Measurements from ENCODE around the gene MAPK8IP1.

DNA sequence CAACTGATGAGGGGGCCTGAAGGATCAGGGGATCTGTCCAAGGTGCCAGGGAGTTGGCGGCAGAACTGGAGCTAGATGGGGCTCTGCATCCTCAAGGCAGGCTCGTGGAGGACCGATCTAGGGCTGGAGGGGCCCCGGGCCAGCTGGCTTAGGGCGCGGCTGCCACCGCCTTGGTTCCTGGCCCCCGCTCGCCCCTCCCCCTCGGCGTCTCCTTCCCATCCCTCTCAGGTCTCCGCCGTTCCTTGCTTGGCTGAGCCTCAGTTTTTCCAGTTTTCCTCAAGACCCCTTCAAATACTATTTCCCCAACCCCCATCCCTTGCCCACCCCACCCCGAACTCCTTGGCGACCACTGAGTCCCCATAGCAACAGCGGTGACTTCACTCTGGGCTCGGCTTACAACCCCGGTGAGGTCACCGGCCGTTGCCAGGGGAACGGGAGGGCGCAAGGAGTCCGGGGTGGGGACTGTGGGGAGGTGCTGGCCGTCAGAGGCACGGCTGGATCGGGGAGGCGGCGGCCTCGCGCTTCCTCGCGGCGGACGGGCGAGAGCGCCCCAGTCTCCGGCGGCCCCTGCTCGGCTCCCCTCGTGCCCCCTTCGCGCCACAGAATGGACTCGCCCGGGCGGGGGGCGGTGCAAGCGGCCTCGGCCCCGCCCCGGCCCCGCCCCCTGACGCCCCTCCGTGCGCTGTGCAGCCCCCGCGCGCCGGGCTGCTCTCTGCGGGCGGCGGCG, 14.2 kb downstream of the MAPK8IP1 start:
- TF ChIP-seq YY1 (IDR thresholded peaks at IDR 0.05; ENCODE audit: insufficient read depth, insufficient read length) = no peak
- no peak for TF ChIP-seq ZNF274 (IDR thresholded peaks at IDR 0.05; ENCODE audit: low read depth, low read length)
- TF ChIP-seq SUZ12 (IDR thresholded peaks at IDR 0.05; ENCODE audit: extremely low read depth, insufficient read depth, insufficient read length) = no peak
